Neutrophil (primary cell): ENCODE results near the gene MRGPRF.

ENCODE experiments used
- H3K27ac ChIP-seq: fragments of 200-600 bp; sonication (generic); 2 replicates; pipeline ENCODE4 v1.5.1; 2016; ENCODE audit warnings: mild to moderate bottlenecking, moderate library complexity
- H3K27me3 ChIP-seq: fragments of 200-600 bp; sonication (generic); 2 replicates; pipeline ENCODE4 v1.6.0; 2016; ENCODE audit warnings: mild to moderate bottlenecking
- H3K36me3 ChIP-seq: fragments of 200-600 bp; sonication (generic); 2 replicates; pipeline ENCODE4 v1.5.1; 2017
- H3K4me1 ChIP-seq, 2 experiments: fragments of 200-600 bp in 1 of 2; sonication (generic) in 1 of 2; 1 replicate in 1 of 2; 2 replicates in 1 of 2; pipeline versions ENCODE4 v1.5.1 to v1.6.1; 2013 to 2016; ENCODE audit warnings: low read depth in 1 of 2, low read length in 1 of 2, mild to moderate bottlenecking in 1 of 2, moderate library complexity in 1 of 2; ENCODE audit not compliant: control insufficient read depth in 1 of 2, insufficient read depth in 1 of 2
- H3K4me3 ChIP-seq, 2 experiments: fragments of 200-600 bp in 1 of 2; sonication (generic) in 1 of 2; 1 replicate in 1 of 2; 2 replicates in 1 of 2; pipeline ENCODE4 v1.5.1; 2013 to 2016; ENCODE audit warnings: low read depth in 1 of 2, low read length in 1 of 2, mild to moderate bottlenecking in 1 of 2, moderate library complexity in 1 of 2
- H3K9me3 ChIP-seq: fragments of 200-600 bp; sonication (generic); 2 replicates; pipeline ENCODE4 v1.5.1; 2016
- TF ChIP-seq, protein P1 (sequence below): fragments of 200-600 bp; sonication (generic); IDR thresholded peaks from 2 replicates; pipeline ENCODE4 v1.5.1; 2016; ENCODE audit warnings: antibody characterized with exemption

Gene MRGPRF

DNA sequence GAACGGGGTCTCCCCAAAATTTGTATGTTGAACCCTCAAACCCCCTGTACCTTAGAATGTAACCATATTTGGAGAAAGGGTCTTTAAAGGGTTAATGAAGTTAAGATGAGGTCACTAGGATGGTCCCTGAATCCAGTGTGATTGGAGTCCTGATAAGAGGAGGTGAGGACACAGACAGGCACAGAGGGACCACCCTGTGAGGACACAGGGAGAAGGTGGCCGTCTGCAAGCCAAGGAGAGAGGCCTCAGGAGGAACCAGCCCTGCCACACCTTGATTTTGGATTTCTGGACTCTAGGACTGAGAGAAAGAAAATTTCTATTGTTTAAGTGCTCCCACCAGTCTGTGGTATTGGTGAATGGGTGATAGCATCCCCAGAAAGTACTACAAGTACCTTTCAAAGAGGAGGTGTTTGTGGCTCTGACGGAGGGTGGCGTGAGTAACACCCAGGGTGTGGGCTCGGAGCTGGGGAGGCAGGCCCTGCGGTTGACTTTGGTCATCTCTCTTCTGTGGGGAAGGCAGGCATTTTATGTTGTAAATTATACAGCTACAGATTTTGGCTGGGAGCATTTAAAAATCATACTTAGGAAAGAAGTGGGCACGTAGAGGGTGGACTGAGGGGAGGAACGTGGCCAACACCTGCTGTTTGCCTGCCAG, 13.8 kb downstream of the MRGPRF start:
- Histone ChIP-seq H3K27ac (no peak overlapping the region), H3K4me3 (no peak overlapping the region), H3K36me3 (no peaks in the 10 kb centered on the region), H3K9me3 (no peaks in the 10 kb centered on the region), H3K27me3 (peaks cover 22% of the 10 kb centered on the region), H3K4me1 (no peaks in the 10 kb centered on the region)
- TF ChIP-seq, protein P1, sequence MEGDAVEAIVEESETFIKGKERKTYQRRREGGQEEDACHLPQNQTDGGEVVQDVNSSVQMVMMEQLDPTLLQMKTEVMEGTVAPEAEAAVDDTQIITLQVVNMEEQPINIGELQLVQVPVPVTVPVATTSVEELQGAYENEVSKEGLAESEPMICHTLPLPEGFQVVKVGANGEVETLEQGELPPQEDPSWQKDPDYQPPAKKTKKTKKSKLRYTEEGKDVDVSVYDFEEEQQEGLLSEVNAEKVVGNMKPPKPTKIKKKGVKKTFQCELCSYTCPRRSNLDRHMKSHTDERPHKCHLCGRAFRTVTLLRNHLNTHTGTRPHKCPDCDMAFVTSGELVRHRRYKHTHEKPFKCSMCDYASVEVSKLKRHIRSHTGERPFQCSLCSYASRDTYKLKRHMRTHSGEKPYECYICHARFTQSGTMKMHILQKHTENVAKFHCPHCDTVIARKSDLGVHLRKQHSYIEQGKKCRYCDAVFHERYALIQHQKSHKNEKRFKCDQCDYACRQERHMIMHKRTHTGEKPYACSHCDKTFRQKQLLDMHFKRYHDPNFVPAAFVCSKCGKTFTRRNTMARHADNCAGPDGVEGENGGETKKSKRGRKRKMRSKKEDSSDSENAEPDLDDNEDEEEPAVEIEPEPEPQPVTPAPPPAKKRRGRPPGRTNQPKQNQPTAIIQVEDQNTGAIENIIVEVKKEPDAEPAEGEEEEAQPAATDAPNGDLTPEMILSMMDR, result no peak

DNA sequence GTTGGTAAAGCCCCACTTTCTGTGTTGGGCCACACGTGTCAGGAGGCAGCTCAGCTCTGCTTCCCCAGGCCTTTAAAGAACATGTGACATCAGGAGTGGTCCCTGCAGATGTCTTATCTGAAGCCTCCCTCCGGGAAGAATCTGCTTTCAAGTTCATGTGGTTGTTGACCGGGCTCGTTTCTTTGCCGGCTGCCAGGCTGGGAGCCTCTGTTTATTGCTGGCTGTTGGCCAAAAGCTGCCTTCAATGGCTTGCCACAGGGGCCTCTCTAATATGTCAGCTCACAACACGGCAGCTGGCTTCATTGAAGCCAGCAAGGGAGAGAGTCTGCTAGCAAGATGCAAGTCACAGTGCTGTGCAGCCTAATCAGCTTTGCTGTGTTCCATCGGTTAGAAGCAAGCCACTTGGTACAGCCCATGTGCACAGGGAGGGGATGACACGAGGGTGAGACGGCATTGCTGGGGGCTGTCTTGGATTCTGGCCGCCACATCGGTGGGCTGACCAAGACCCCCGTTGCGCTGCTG, 14.6 kb downstream of the MRGPRF start:
- Histone ChIP-seq H3K36me3 (no peaks in the 10 kb centered on the region), H3K4me1 (no peaks in the 10 kb centered on the region), H3K4me3 (no peak overlapping the region), H3K9me3 (no peaks in the 10 kb centered on the region), H3K27ac (no peak overlapping the region), H3K27me3 (peaks cover 27% of the 10 kb centered on the region)
- TF ChIP-seq, protein P1, result no peak

DNA sequence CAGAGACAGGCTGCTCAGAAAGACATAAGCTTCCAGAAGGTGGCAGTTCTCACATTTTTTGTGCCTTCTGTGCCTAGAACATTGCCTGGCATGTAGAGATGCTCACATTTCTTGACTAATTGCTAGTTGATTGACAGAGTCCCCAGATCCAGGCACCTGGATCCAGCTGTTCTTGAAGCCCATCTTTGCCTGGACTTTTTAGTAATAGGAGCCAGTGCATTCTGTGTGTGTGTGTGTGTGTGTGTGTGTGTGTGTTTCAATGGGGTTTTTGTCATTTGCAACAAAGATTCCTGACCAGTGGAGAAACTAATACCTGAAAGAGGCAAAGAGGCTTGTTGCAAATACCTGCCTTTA, 15.1 kb downstream of the MRGPRF start:
- no peak overlapping the region for H3K27ac ChIP-seq
- H3K4me3 ChIP-seq, result no peak overlapping the region
- TF ChIP-seq, protein P1, result no peak
- H3K36me3 ChIP-seq, result no peaks in the 10 kb centered on the region
- no peaks in the 10 kb centered on the region for H3K4me1 ChIP-seq
- H3K9me3 ChIP-seq, result no peaks in the 10 kb centered on the region
- peaks cover 32% of the 10 kb centered on the region for H3K27me3 ChIP-seq

DNA sequence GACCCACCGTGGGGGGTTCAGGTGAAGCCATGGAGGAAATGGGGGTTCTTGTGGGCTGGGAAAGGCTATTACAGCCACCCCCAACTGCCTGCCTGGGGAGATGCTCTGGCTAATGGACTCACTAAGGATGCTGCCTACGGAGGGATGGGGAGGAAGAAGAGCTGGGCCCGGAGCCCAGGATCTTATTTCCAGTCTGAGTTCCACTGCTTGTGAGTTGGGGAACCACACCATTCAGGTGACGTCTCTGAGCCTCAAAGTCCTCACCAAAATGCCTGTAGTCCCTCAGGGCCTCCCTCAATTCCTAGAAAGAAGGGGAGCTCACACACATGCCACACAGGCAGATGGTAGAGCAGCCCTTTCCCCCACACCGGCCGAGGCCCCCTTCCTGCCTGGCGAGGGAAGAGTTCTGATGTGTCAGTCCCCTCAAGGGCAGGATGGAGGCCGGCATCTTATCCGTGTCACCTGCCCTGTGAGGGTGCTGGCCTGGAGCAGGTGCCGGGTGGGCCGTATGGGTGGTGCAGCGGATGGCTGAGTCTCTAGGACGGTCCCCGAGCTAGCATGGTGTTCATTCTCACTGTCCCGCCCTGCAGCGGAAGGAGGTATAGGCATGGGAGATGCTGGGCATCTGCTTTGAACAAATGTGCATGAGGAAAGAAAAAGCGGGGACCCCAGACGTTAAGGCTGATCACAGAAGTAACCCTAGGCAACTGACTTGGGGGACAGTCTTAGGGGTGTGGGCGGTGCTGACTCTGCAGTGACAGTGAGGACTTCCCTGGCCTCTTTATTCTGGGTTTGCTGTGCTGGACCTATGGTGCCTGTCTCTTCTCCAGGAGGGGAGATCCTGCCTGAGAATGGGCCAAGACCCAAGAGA, 15.7 kb downstream of the MRGPRF start:
- TF ChIP-seq, protein P1, result no peak
- Histone ChIP-seq H3K9me3 (no peaks in the 10 kb centered on the region), H3K36me3 (no peaks in the 10 kb centered on the region), H3K27me3 (peaks cover 38% of the 10 kb centered on the region), H3K27ac (no peak overlapping the region), H3K4me1 (no peaks in the 10 kb centered on the region), H3K4me3 (no peak overlapping the region)

DNA sequence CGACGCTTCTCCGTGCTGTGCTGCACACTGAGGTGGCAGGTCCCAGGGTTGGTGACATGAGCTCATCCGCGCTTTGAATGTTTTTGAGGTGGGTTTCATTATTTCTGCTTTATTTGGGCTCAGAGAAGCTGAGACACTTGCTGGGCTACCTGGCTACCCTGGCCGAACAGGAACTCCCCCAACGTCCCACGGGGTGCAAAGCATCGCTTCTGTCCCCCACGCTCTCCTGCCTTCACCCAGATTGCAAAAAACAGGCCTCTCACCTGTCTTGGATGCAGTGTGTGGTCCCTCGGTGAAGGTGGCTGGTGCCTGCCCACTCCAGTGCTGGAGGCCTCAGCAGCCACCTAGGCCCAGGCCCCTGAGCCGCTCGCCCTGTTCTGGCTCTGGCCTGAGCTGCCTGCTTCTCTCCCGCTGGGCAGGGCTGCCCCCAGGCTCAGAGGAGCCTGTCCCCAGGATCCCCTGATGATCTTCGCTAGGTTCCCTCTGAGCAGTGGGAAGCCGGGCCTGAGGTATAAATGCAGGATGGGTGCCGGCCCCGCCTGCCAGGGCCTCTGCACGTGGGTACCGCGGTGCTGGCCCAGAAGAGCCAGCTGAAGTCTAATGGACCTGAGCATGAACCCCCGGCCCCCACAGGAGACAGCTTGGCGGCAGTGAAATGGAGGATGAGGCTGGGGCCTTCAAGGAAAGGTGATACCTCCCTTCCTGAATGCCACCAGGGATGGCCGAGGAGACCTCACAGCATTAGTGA, 16.5 kb downstream of the MRGPRF start:
- Histone ChIP-seq H3K4me1 (no peaks in the 10 kb centered on the region), H3K9me3 (no peaks in the 10 kb centered on the region), H3K27me3 (peaks cover 43% of the 10 kb centered on the region), H3K36me3 (no peaks in the 10 kb centered on the region), H3K27ac (no peak overlapping the region), H3K4me3 (no peak overlapping the region)
- TF ChIP-seq, protein P1, result no peak
